Peyer's patch (tissue), 4 donors: Measurements from ENCODE around the gene LUC7L2.

Source experiments
- POLR2A ChIP-seq, 2 donors: fragments of 450-650 bp; IDR thresholded peaks; one replicate each; pipeline ENCODE4 v1.5.1; 2017; ENCODE audit warnings: antibody characterized with exemption in 2 of 2, mild to moderate bottlenecking in 2 of 2, moderate library complexity in 2 of 2
- TF ChIP-seq, protein P1 (sequence below), 6 experiments: fragments of 450-650 bp in 4 of 6; fragments of 200-600 bp in 2 of 6; sonication (generic) in 1 of 6; IDR thresholded peaks; one replicate each; pipeline ENCODE4 v1.5.1; 2017 to 2019; ENCODE audit warnings: antibody characterized with exemption in 6 of 6, mild to moderate bottlenecking in 3 of 6, moderate library complexity in 1 of 6

DNA sequence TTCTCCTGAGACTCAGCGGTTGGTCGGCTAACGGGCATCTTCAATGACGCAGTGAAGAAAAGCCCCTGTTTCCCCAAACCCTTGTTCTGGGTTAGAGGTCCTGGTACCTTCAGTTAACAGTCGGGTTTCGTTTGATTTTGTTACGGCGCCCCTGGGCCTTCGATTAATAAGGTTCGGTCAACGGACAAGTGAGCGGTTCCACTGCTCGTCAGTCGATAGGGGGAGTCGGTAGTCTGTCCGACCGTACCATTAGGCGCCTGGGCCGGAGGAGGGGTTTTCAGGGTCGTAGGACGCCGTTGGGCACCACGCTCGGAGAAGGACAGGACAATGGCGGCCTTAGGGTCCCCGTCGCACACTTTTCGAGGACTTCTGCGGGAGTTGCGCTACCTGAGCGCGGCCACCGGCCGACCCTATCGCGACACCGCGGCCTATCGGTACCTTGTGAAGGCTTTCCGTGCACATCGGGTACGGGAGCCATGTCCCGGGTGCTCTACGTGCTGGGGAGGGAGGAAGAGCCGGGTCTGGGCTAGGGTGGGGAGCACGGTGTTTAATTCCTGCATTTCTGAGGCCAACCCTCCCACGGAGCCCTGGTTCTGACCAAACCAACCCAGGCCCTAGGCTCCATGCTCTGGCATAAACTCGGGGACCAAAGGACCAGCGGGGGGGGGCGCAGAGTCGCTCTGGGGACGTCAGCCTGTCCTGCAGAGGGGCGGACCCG lies 18.5 kb upstream of the LUC7L2 start, which contains the start of gene FMC1:
- TF ChIP-seq POLR2A (IDR thresholded peaks at IDR 0.05), result peak; percentile 29 to 48
- TF ChIP-seq, protein P1, sequence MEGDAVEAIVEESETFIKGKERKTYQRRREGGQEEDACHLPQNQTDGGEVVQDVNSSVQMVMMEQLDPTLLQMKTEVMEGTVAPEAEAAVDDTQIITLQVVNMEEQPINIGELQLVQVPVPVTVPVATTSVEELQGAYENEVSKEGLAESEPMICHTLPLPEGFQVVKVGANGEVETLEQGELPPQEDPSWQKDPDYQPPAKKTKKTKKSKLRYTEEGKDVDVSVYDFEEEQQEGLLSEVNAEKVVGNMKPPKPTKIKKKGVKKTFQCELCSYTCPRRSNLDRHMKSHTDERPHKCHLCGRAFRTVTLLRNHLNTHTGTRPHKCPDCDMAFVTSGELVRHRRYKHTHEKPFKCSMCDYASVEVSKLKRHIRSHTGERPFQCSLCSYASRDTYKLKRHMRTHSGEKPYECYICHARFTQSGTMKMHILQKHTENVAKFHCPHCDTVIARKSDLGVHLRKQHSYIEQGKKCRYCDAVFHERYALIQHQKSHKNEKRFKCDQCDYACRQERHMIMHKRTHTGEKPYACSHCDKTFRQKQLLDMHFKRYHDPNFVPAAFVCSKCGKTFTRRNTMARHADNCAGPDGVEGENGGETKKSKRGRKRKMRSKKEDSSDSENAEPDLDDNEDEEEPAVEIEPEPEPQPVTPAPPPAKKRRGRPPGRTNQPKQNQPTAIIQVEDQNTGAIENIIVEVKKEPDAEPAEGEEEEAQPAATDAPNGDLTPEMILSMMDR (IDR thresholded peaks at IDR 0.05), result peak in 4 of 6 experiments; percentile 46 to 58 (median 56)
